Upper lobe of left lung (tissue), 4 donors: ENCODE data around the gene MR1.

Source experiments
- POLR2A ChIP-seq, 4 donors: fragments of 450-650 bp; IDR thresholded peaks; one replicate each; pipeline ENCODE4 v1.5.1; 2016 to 2017; ENCODE audit warnings: antibody characterized with exemption in 4 of 4, mild to moderate bottlenecking in 2 of 4
- POLR2AphosphoS5 ChIP-seq, 2 donors: sonication (generic); formaldehyde crosslinking; IDR thresholded peaks; one replicate each; pipeline ENCODE4 v1.5.1; 2017; ENCODE audit warnings: antibody characterized with exemption in 2 of 2
- TF ChIP-seq, protein P1 (sequence below), 6 experiments: fragments of 450-650 bp in 4 of 6; fragments of 200-600 bp in 2 of 6; sonication (generic) in 2 of 6; IDR thresholded peaks; one replicate each; pipeline ENCODE4 v1.5.1; 2016 to 2019; ENCODE audit warnings: antibody characterized with exemption in 6 of 6

- TF ChIP-seq, protein P1, sequence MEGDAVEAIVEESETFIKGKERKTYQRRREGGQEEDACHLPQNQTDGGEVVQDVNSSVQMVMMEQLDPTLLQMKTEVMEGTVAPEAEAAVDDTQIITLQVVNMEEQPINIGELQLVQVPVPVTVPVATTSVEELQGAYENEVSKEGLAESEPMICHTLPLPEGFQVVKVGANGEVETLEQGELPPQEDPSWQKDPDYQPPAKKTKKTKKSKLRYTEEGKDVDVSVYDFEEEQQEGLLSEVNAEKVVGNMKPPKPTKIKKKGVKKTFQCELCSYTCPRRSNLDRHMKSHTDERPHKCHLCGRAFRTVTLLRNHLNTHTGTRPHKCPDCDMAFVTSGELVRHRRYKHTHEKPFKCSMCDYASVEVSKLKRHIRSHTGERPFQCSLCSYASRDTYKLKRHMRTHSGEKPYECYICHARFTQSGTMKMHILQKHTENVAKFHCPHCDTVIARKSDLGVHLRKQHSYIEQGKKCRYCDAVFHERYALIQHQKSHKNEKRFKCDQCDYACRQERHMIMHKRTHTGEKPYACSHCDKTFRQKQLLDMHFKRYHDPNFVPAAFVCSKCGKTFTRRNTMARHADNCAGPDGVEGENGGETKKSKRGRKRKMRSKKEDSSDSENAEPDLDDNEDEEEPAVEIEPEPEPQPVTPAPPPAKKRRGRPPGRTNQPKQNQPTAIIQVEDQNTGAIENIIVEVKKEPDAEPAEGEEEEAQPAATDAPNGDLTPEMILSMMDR (IDR thresholded peaks at IDR 0.05), result no peak
- TF ChIP-seq POLR2AphosphoS5 (IDR thresholded peaks at IDR 0.05), result no peak
- TF ChIP-seq POLR2A (IDR thresholded peaks at IDR 0.05), result no peak
These were observed 46.8 kb downstream of the MR1 start for GRCh38 chr1:181080556-181080955.
